Panc1 (cell line): ENCODE data around the gene DMBT1. TPM values are rescaled to one million over a fixed set of nuclear protein-coding genes. Genes with fewer than 3 reads are reported as not detected.

Experiments
- ATAC-seq: fragments of 200-7000 bp; cut with Tn5 transposase; 2 replicates; pipeline ENCODE4 v1.9.1; 2020; ENCODE audit warnings: mild to moderate bottlenecking, moderate library complexity
- BruUV-seq: library from RNA; stranded (reverse); fragments of 400-500 nt; replicated peaks from 2 replicates; lab custom pipeline; 2021; lab: Mats Ljungman, UMichigan
- CTCF ChIA-PET: fragments of 300-600 bp; sonication (Branson Sonifier 250); formaldehyde crosslinking; loops from one replicate; lab custom pipeline; 2022; ENCODE audit warnings: antibody characterized with exemption; lab: Charles Lee
- POLR2A ChIA-PET: fragments of 300-600 bp; sonication (Branson Sonifier 250); formaldehyde crosslinking; loops from one replicate; lab custom pipeline; 2022; ENCODE audit warnings: antibody characterized with exemption; lab: Charles Lee
- DNase-seq: peaks from one replicate; pipeline ENCODE4 v3.0.0-alpha.2; 2010; ENCODE audit warnings: low read depth, low spot score
- H3K27ac ChIP-seq: 2 replicates; pipeline ENCODE4 v1.5.1; 2011; ENCODE audit warnings: mild to moderate bottlenecking, low read length, inconsistent platforms
- H3K27me3 ChIP-seq: fragments of 200-500 bp; sonication (Bioruptor generic); 2 replicates; pipeline ENCODE4 v1.6.0; 2014; ENCODE audit warnings: low read length, inconsistent platforms; ENCODE audit not compliant: control insufficient read depth, insufficient read depth
- H3K36me3 ChIP-seq: fragments of 200-500 bp; sonication (Bioruptor generic); 2 replicates; pipeline ENCODE4 v1.5.1; 2014; ENCODE audit warnings: inconsistent platforms, mild to moderate bottlenecking, low read length, moderate library complexity; ENCODE audit not compliant: control insufficient read depth, insufficient read depth
- H3K4me1 ChIP-seq: 2 replicates; pipeline ENCODE4 v1.5.1; 2011; ENCODE audit warnings: inconsistent platforms, mild to moderate bottlenecking, low read length, moderate library complexity; ENCODE audit not compliant: control insufficient read depth, insufficient read depth
- H3K4me3 ChIP-seq, 2 experiments: 2 replicates each; pipeline ENCODE4 v1.5.1; 2011 to 2012; ENCODE audit warnings: low read depth in 2 of 2, low read length in 2 of 2, mild to moderate bottlenecking in 2 of 2, inconsistent platforms in 1 of 2, moderate library complexity in 1 of 2
- H3K9me3 ChIP-seq: fragments of 200-500 bp; sonication (Bioruptor generic); 2 replicates; pipeline ENCODE4 v1.5.1; 2014; ENCODE audit warnings: low read depth, mild to moderate bottlenecking, inconsistent platforms, low read length, moderate library complexity; ENCODE audit not compliant: control insufficient read depth, insufficient read depth
- POLR2AphosphoS5 ChIP-seq: IDR thresholded peaks from 2 replicates; pipeline ENCODE4 v1.6.1; 2012; ENCODE audit warnings: mild to moderate bottlenecking, low read depth, low read length, moderate library complexity
- SIN3A ChIP-seq: IDR thresholded peaks from 2 replicates; pipeline ENCODE4 v1.6.1; 2012; ENCODE audit warnings: low read depth, mild to moderate bottlenecking, low read length, moderate library complexity, borderline replicate concordance; ENCODE audit not compliant: insufficient read depth
- TCF7L2 ChIP-seq: IDR thresholded peaks from 2 replicates; pipeline ENCODE4 v1.6.1; 2011; ENCODE audit warnings: mild to moderate bottlenecking, low read depth, low read length, inconsistent platforms
- in situ Hi-C: cut with HindIII; loops from 2 replicates; pipeline ENCODE4 v1.10.0; 2016; ENCODE audit warnings: low sequenced_read_pairs, low pct_unique_long_range_greater_than_20kb
- intact Hi-C: fragments of 100-400 bp; cut with micrococcal nuclease; formaldehyde crosslinking; loops from one replicate; pipeline ENCODE4 v1.10.0; 2022; ENCODE audit not compliant: unreplicated experiment
- total RNA-seq: library from RNA; stranded (reverse); gene quantifications from one replicate; pipeline ENCODE4 v1.2.1, GENCODE V29; 2021; ENCODE audit not compliant: unreplicated experiment
- TF ChIP-seq, protein P1 (sequence below), 2 experiments: IDR thresholded peaks; 2 replicates each; pipeline ENCODE4 v1.6.1; 2011 to 2012; ENCODE audit warnings: low read depth in 2 of 2, control low read depth in 1 of 2, low read length in 1 of 2, mild to moderate bottlenecking in 1 of 2, moderate library complexity in 1 of 2; ENCODE audit not compliant: insufficient read depth in 1 of 2
- TF ChIP-seq, protein P2 (sequence below): fragments of 450-650 bp; IDR thresholded peaks from 2 replicates; pipeline ENCODE4 v1.5.1; 2017; ENCODE audit warnings: mild to moderate bottlenecking

DMBT1 gene
- total RNA-seq, 1 experiment from 2014 or later, result 0.05 TPM

DNA sequence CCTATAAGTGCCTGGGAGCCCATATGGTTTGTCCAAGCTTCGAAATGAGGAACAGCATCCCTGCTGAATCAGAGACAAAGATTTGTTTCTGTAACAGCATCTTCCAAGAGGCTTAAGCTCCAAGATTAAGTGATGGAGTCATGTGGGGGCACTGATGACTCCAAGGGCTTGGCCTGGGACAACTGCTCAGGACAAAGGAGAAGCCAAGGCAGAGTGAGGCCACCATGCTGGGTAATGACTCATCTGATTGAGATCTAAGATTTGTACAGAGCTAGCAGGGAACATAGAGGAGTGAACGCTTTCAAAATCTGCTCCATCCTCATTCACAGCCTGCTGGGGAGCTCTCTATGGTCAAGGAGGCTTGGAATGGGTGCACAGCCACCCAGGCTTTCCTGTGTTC lies 89.8 kb downstream of the DMBT1 start:
- Histone ChIP-seq H3K27me3 (peaks cover 44% of the 10 kb centered on the region), H3K36me3 (no peaks in the 10 kb centered on the region), H3K9me3 (no peaks in the 10 kb centered on the region), H3K4me3 (no peak overlapping the region), H3K27ac (no peak overlapping the region), H3K4me1 (no peaks in the 10 kb centered on the region)
- no peak for ATAC-seq
- DNase-seq, result no peak
- ChIA-PET POLR2A (no interaction called here), CTCF (interaction anchor here (1.1 kb wide), 1 partner anchor 39 kb away, joined by 3 read pairs; no protein-coding TSS in a partner anchor)
- in situ Hi-C loops (no loop called here), intact Hi-C loops (no loop called here)
- TF ChIP-seq, protein P1, sequence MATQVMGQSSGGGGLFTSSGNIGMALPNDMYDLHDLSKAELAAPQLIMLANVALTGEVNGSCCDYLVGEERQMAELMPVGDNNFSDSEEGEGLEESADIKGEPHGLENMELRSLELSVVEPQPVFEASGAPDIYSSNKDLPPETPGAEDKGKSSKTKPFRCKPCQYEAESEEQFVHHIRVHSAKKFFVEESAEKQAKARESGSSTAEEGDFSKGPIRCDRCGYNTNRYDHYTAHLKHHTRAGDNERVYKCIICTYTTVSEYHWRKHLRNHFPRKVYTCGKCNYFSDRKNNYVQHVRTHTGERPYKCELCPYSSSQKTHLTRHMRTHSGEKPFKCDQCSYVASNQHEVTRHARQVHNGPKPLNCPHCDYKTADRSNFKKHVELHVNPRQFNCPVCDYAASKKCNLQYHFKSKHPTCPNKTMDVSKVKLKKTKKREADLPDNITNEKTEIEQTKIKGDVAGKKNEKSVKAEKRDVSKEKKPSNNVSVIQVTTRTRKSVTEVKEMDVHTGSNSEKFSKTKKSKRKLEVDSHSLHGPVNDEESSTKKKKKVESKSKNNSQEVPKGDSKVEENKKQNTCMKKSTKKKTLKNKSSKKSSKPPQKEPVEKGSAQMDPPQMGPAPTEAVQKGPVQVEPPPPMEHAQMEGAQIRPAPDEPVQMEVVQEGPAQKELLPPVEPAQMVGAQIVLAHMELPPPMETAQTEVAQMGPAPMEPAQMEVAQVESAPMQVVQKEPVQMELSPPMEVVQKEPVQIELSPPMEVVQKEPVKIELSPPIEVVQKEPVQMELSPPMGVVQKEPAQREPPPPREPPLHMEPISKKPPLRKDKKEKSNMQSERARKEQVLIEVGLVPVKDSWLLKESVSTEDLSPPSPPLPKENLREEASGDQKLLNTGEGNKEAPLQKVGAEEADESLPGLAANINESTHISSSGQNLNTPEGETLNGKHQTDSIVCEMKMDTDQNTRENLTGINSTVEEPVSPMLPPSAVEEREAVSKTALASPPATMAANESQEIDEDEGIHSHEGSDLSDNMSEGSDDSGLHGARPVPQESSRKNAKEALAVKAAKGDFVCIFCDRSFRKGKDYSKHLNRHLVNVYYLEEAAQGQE (IDR thresholded peaks at IDR 0.05; ENCODE audit: insufficient read depth in 1 of 2, low read depth in 2 of 2, low read length in 1 of 2), result no peak
- TF ChIP-seq, protein P2, sequence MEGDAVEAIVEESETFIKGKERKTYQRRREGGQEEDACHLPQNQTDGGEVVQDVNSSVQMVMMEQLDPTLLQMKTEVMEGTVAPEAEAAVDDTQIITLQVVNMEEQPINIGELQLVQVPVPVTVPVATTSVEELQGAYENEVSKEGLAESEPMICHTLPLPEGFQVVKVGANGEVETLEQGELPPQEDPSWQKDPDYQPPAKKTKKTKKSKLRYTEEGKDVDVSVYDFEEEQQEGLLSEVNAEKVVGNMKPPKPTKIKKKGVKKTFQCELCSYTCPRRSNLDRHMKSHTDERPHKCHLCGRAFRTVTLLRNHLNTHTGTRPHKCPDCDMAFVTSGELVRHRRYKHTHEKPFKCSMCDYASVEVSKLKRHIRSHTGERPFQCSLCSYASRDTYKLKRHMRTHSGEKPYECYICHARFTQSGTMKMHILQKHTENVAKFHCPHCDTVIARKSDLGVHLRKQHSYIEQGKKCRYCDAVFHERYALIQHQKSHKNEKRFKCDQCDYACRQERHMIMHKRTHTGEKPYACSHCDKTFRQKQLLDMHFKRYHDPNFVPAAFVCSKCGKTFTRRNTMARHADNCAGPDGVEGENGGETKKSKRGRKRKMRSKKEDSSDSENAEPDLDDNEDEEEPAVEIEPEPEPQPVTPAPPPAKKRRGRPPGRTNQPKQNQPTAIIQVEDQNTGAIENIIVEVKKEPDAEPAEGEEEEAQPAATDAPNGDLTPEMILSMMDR, result no peak
- TF ChIP-seq SIN3A, result no peak
- TF ChIP-seq TCF7L2, result no peak
- no peak for TF ChIP-seq POLR2AphosphoS5
- BruUV-seq, result no TSS peak

DNA sequence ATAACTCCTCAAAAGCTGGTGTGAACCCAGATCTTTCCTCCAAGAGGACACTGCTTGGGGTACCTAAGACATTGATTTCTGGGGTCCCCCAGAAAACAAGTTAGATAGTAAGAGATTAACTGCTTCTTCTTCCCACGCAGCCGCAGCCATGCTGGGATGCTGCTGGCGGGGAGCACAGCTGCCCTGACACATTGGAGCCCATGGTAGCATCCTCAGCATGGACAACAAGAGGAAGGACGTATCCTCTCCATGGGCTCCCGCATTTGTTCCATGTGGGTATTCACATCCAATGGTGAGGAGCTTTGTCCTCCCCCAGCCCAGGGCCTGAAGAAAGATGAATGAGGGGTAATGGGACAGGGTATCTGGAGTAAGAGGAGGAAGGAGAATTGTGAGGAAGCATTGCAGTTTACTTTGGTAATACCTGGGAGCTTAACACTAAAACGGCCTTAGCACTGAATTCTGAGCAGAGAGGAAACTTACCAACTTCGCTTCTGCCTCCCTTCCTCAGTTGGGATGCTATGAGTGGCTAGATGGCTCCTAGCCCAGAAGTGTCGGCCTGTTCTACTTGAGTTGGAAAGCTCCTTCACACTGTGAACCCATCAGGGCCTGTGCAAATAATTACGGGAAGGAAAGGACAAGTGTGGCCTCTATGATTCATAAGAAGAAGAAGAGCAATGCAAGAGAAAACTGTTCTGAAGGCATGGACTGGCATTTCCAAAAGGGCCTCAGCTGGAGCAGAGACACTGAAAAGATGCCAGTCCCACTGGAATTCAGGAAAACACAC lies 95.2 kb downstream of the DMBT1 start:
- TF ChIP-seq, protein P2, result no peak
- no peak for TF ChIP-seq POLR2AphosphoS5
- TF ChIP-seq SIN3A, result no peak
- TF ChIP-seq, protein P1 (IDR thresholded peaks at IDR 0.05; ENCODE audit: insufficient read depth in 1 of 2, low read depth in 2 of 2, low read length in 1 of 2), result no peak
- TF ChIP-seq TCF7L2, result no peak
- in situ Hi-C loops (no loop called here), intact Hi-C loops (no loop called here)
- H3K27ac ChIP-seq, result no peak overlapping the region
- no peak for ATAC-seq
- no peak for DNase-seq
- H3K27me3 ChIP-seq, result peaks cover 48% of the 10 kb centered on the region
- H3K36me3 ChIP-seq, result no peaks in the 10 kb centered on the region
- no peaks in the 10 kb centered on the region for H3K4me1 ChIP-seq
- no peak overlapping the region for H3K4me3 ChIP-seq
- ChIA-PET POLR2A (no interaction called here), CTCF (no interaction called here)
- no TSS peak for BruUV-seq
- no peaks in the 10 kb centered on the region for H3K9me3 ChIP-seq
